Measurements from ENCODE around the gene CD63.

CD63 gene

DNA sequence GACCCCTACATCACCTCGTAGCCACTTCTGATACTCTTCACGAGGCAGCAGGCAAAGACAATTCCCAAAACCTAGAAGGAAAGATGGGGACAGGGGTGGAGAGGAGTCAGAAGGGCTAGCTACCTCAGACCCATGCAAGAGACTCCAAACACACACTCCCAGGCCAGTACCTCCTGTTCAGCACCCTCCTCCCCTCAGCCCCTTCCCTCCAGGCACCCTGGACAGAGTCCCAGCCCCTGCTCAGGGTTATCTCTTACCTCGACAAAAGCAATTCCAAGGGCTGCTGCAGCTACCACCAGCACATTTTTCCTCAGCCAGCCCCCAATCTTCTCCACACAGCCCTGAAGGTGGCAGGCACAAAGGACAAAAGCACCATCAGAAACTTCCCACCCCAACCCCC lies 3.3 kb downstream of the CD63 start:
- H3K4me3 ChIP-seq (ENCODE audit: low read length), result no peak overlapping the region
- H3K79me2 ChIP-seq (ENCODE audit: low read length), result peaks cover 15% of the 10 kb centered on the region
- H3K36me3 ChIP-seq (replicated peaks; ENCODE audit: insufficient read depth, low read length), result no peaks in the 10 kb centered on the region
- no peaks in the 10 kb centered on the region for H3K9me2 ChIP-seq (replicated peaks; ENCODE audit: insufficient read depth, low read length)
- H3K4me2 ChIP-seq (ENCODE audit: low read depth, low read length), result no peak overlapping the region
- H3K27ac ChIP-seq (ENCODE audit: low read length), result no peak overlapping the region
- H3K4me1 ChIP-seq (ENCODE audit: low read length), result peaks cover 16% of the 10 kb centered on the region
- DNase-seq, result no peak
- H3K27me3 ChIP-seq (replicated peaks; ENCODE audit: insufficient read depth, low read length), result no peaks in the 10 kb centered on the region
- H4K20me1 ChIP-seq (ENCODE audit: insufficient read depth, low read length), result no peaks in the 10 kb centered on the region
- no peak overlapping the region for H3K9ac ChIP-seq (ENCODE audit: low read length)
- H3F3A ChIP-seq (ENCODE audit: insufficient read depth, low read length), result no peaks in the 10 kb centered on the region
- H3K9me3 ChIP-seq (replicated peaks; ENCODE audit: insufficient read depth, low read length), result no peaks in the 10 kb centered on the region
- H2AFZ ChIP-seq (ENCODE audit: low read length), result no peak overlapping the region
- TF ChIP-seq EZH2phosphoT487 (IDR thresholded peaks at IDR 0.05; ENCODE audit: low read length), result no peak
- no peak for TF ChIP-seq EZH2 (optimal IDR thresholded peaks at IDR 0.05; ENCODE audit: low read depth, low read length)
- TF ChIP-seq, protein P1, sequence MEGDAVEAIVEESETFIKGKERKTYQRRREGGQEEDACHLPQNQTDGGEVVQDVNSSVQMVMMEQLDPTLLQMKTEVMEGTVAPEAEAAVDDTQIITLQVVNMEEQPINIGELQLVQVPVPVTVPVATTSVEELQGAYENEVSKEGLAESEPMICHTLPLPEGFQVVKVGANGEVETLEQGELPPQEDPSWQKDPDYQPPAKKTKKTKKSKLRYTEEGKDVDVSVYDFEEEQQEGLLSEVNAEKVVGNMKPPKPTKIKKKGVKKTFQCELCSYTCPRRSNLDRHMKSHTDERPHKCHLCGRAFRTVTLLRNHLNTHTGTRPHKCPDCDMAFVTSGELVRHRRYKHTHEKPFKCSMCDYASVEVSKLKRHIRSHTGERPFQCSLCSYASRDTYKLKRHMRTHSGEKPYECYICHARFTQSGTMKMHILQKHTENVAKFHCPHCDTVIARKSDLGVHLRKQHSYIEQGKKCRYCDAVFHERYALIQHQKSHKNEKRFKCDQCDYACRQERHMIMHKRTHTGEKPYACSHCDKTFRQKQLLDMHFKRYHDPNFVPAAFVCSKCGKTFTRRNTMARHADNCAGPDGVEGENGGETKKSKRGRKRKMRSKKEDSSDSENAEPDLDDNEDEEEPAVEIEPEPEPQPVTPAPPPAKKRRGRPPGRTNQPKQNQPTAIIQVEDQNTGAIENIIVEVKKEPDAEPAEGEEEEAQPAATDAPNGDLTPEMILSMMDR (IDR thresholded peaks at IDR 0.05; ENCODE audit: low read length), result no peak

DNA sequence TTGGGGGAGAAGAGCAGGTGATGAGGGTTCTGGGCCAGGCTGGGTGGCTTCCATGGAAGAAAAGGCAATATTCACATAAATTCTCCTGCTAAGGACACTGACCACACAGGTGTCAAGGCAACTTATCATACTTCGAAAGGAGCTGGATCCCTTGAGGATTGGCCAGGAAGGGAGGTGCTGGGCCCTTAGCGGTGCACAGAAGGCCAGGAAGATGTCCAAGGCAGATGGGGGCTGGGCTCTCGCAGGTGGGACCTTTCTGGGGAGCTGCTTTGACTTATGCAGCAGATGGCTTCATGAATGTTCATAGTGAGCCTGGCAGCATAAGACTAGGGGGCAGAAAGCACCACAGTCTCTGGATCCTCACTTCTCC lies 3.9 kb downstream of the CD63 start:
- no peaks in the 10 kb centered on the region for H3K27me3 ChIP-seq (replicated peaks; ENCODE audit: insufficient read depth, low read length)
- H3K27ac ChIP-seq (ENCODE audit: low read length), result no peak overlapping the region
- H3F3A ChIP-seq (ENCODE audit: insufficient read depth, low read length), result no peaks in the 10 kb centered on the region
- H3K79me2 ChIP-seq (ENCODE audit: low read length), result peaks cover 15% of the 10 kb centered on the region
- TF ChIP-seq EZH2phosphoT487 (IDR thresholded peaks at IDR 0.05; ENCODE audit: low read length), result no peak
- TF ChIP-seq EZH2 (optimal IDR thresholded peaks at IDR 0.05; ENCODE audit: low read depth, low read length), result no peak
- TF ChIP-seq, protein P1 (IDR thresholded peaks at IDR 0.05; ENCODE audit: low read length), result no peak
- no peak overlapping the region for H3K4me2 ChIP-seq (ENCODE audit: low read depth, low read length)
- no peaks in the 10 kb centered on the region for H3K9me2 ChIP-seq (replicated peaks; ENCODE audit: insufficient read depth, low read length)
- no peaks in the 10 kb centered on the region for H3K9me3 ChIP-seq (replicated peaks; ENCODE audit: insufficient read depth, low read length)
- no peaks in the 10 kb centered on the region for H4K20me1 ChIP-seq (ENCODE audit: insufficient read depth, low read length)
- H3K9ac ChIP-seq (ENCODE audit: low read length), result no peak overlapping the region
- peaks cover 10% of the 10 kb centered on the region for H3K4me1 ChIP-seq (ENCODE audit: low read length)
- no peaks in the 10 kb centered on the region for H3K36me3 ChIP-seq (replicated peaks; ENCODE audit: insufficient read depth, low read length)
- no peak overlapping the region for H3K4me3 ChIP-seq (ENCODE audit: low read length)
- no peak for DNase-seq
- H2AFZ ChIP-seq (ENCODE audit: low read length), result no peak overlapping the region

DNA sequence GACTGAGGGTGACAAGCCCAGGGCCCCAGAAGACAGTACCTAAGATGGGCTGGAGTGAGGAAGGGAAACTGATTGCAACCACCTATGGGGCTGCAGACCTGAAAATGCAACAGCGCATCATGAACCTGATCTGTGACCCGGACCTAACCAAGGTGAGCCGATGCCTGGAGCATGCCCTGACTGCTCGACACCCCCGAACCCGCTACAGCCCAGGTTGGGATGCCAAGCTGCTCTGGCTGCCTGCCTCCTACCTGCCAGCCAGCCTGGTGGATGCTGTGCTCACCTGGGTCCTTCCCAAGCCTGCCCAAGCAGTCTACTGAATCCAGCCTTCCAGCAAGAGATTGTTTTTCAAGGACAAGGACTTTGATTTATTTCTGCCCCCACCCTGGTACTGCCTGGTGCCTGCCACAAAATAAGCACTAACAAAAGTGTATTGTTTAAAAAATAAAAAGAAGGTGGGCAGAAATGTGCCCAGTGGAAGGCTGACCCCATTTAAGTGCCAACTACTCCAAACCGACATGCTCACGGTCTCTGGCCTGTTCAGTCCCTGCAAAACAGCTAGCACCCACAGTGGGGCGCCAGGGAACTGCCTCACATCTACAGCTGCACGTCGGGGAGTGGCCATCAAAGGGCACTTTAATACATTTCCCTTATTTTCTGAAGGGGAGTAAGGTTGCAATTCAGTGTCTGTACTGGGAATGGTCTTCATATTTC lies 4.4 kb downstream of the CD63 start:
- DNase-seq, result peak; percentile 47
- no peak overlapping the region for H3K4me2 ChIP-seq (ENCODE audit: low read depth, low read length)

More for the DNA sequence above, 4.4 kb downstream of the CD63 start:
- Histone ChIP-seq H3K4me1 (ENCODE audit: low read length) (peaks cover 8% of the 10 kb centered on the region), H3K9ac (ENCODE audit: low read length) (no peak overlapping the region), H3K9me2 (replicated peaks; ENCODE audit: insufficient read depth, low read length) (no peaks in the 10 kb centered on the region), H4K20me1 (ENCODE audit: insufficient read depth, low read length) (no peaks in the 10 kb centered on the region), H3K27me3 (replicated peaks; ENCODE audit: insufficient read depth, low read length) (no peaks in the 10 kb centered on the region), H3K27ac (ENCODE audit: low read length) (no peak overlapping the region), H3F3A (ENCODE audit: insufficient read depth, low read length) (no peaks in the 10 kb centered on the region), H3K9me3 (replicated peaks; ENCODE audit: insufficient read depth, low read length) (no peaks in the 10 kb centered on the region), H3K4me3 (ENCODE audit: low read length) (no peak overlapping the region), H3K79me2 (ENCODE audit: low read length) (peaks cover 15% of the 10 kb centered on the region), H3K36me3 (replicated peaks; ENCODE audit: insufficient read depth, low read length) (no peaks in the 10 kb centered on the region), H2AFZ (ENCODE audit: low read length) (no peak overlapping the region)
- TF ChIP-seq, protein P1 (IDR thresholded peaks at IDR 0.05; ENCODE audit: low read length), result peak; percentile 61
- no peak for TF ChIP-seq EZH2phosphoT487 (IDR thresholded peaks at IDR 0.05; ENCODE audit: low read length)

Measured in MM.1S (cell line).